ENCODE data around the gene TTC33. TPM values are rescaled to one million over a fixed set of nuclear protein-coding genes. Genes with fewer than 3 reads are reported as not detected.

The TTC33 gene
- total and polyA plus RNA-seq, 2 donors (not counting 1 experiment from before 2014, with no cell fraction given), result 2.1 to 15.8 TPM

DNA sequence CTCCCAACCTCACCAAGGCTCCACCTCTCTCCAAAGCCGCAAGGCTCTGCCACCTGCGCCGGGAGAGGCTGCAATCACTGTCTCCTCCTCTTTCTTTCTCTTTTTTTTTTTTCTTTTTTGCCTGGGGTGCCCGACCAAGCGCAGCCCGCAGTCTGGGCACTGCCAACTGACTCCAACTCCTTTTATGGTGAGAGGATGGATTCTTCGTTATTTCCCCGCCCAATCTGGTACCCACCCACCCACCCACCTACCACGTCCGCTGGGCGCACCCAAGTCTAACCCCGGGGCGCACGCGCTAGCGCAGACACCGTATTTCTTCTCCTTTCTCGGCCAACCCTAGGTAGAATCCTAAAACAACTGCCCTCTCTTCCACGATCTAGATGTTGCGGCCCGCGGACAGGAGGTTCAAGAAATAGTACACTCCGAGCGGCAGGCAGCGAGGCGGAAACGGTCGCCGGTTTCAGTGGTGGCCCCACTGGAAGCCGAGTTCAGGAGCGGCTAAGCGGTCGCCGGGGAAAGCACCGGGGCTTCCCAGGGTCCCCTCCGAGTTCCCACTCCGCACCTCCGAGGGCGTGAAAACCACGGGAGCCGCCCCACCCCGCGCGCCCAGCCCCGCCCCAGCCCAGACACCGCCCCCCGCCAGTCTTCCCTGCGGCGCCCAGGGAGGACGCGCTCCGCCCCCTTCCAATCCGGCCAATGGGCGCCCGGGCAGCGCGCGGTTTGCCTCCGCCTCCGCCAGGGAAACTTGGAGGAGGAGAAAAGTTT lies 76.4 kb downstream of the TTC33 start:
- Histone ChIP-seq H3K79me2 (ENCODE audit: control insufficient read depth, insufficient read depth, low read length) (peaks cover 25% of the 10 kb centered on the region), H3K36me3 (replicated peaks in 1 of 2; ENCODE audit: control extremely low read depth in 1 of 2, control insufficient read depth in 1 of 2, extremely low read depth in 1 of 2, insufficient read depth in 2 of 2, low read length in 1 of 2) (no peaks in the 10 kb centered on the region), H3K4me3 (ENCODE audit: control extremely low read depth in 1 of 5, extremely low read depth in 1 of 5, insufficient read depth in 1 of 5, low read depth in 2 of 5, low read length in 4 of 5) (peak overlapping the region; percentile 80 to 89 (median 84)), H3K27me3 (replicated peaks in 1 of 4; ENCODE audit: control extremely low read depth in 1 of 4, control insufficient read depth in 3 of 4, insufficient read depth in 4 of 4, low read length in 3 of 4) (no peaks in the 10 kb centered on the region), H3K27ac (ENCODE audit: low read length in 2 of 2) (peak overlapping the region; percentile 89 to 96), H3K4me2 (replicated peaks; ENCODE audit: low read depth, low read length, poor library complexity, severe bottlenecking) (peak overlapping the region; percentile 93), H4K20me1 (ENCODE audit: control insufficient read depth, insufficient read depth, low read length, poor library complexity, severe bottlenecking) (no peaks in the 10 kb centered on the region), H3K9ac (ENCODE audit: low read length) (peak overlapping the region; percentile 90), H3K9me3 (ENCODE audit: control extremely low read depth in 1 of 3, control insufficient read depth in 2 of 3, insufficient read depth in 1 of 3, low read length in 2 of 3) (no peaks in the 10 kb centered on the region), H2AFZ (ENCODE audit: insufficient read depth, low read depth, low read length, poor library complexity, severe bottlenecking) (peak overlapping the region; percentile 80), H3K4me1 (ENCODE audit: control insufficient read depth in 2 of 2, insufficient read depth in 2 of 2, low read length in 2 of 2) (peaks cover 28 to 39% of the 10 kb centered on the region in 2 donors)
- intact Hi-C loops (cut with micrococcal nuclease), result loop anchor here (1.0 to 5.0 kb wide), 5 partner anchors 75 to 646 kb away; partner anchors contain the start of genes RPL37 and TTC33
- H3K27ac Mint-ChIP-seq, result peak overlapping the region; percentile 92
- H3K4me1 Mint-ChIP-seq, result peaks cover 49% of the 10 kb centered on the region
- H3K4me3 Mint-ChIP-seq, result peak overlapping the region; percentile 94
- no peaks in the 10 kb centered on the region for H3K27me3 Mint-ChIP-seq
- no peaks in the 10 kb centered on the region for H3K9me3 Mint-ChIP-seq (ENCODE audit: insufficient read depth)
- ATAC-seq (ENCODE audit: low read depth), result peak; percentile 77
- TF ChIP-seq EZH2 (IDR thresholded peaks at IDR 0.05; ENCODE audit: borderline replicate concordance, insufficient read depth, low read depth, low read length, poor library complexity, severe bottlenecking), result no peak
- TF ChIP-seq, protein P1, sequence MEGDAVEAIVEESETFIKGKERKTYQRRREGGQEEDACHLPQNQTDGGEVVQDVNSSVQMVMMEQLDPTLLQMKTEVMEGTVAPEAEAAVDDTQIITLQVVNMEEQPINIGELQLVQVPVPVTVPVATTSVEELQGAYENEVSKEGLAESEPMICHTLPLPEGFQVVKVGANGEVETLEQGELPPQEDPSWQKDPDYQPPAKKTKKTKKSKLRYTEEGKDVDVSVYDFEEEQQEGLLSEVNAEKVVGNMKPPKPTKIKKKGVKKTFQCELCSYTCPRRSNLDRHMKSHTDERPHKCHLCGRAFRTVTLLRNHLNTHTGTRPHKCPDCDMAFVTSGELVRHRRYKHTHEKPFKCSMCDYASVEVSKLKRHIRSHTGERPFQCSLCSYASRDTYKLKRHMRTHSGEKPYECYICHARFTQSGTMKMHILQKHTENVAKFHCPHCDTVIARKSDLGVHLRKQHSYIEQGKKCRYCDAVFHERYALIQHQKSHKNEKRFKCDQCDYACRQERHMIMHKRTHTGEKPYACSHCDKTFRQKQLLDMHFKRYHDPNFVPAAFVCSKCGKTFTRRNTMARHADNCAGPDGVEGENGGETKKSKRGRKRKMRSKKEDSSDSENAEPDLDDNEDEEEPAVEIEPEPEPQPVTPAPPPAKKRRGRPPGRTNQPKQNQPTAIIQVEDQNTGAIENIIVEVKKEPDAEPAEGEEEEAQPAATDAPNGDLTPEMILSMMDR (IDR thresholded peaks at IDR 0.05), result no peak
- POLR2A ChIA-PET, result interaction anchor here (1.4 kb wide), 1 partner anchor 109 kb away, joined by 3 read pairs; no protein-coding TSS in a partner anchor
- under 1% methylated on average over 48 of the region's 60 CpGs for WGBS (ENCODE audit: insufficient coverage)
- peak; percentile 86 for DNase-seq
- CTCF ChIA-PET, result interaction anchor here (0.7 to 8.2 kb wide), 9 partner anchors 9 to 659 kb away, joined by 3 to 92 read pairs (median 4); no protein-coding TSS in a partner anchor
